ENCODE data around the gene EMC8. TPM values are rescaled to one million over a fixed set of nuclear protein-coding genes. Genes with fewer than 3 reads are reported as not detected.
A peak's percentile ranks its signal among the peaks of the same experiment; 100 is the strongest.
"Not testable (repeated sequence)": the region's sequence is repeated elsewhere in the genome, so short reads cannot be mapped to it uniquely, and the experiment has no call there.

EMC8 gene
- total RNA-seq, 1 experiment from 2014 or later, result 24.2 TPM

DNA sequence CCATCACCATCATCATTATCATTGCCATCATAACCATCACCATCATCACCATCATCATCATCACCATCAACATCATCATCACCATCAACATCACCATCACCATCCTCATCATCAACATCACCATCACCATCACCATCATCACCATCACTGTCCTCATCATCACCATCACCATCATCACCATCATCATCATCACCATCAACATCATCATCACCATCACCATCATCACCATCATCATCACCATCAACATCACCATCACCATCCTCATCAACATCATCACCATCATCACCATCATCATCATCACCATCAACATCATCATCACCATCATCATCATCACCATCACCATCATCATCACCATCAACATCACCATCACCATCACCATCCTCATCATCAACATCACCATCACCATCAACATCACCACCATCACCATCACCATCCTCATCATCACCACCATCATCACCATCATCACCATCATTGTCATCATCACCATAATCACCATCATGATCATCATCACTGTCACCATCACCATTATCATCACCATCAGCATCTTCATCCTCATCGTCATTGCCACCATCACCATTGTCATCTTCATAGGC lies 24.1 kb upstream of the EMC8 start:
- no peak overlapping the region for H3K9ac ChIP-seq (ENCODE audit: low read length)
- no peaks in the 10 kb centered on the region for H4K20me1 ChIP-seq (ENCODE audit: insufficient read depth, low read depth, low read length)
- no peak overlapping the region for H3K4me2 ChIP-seq (ENCODE audit: low read depth, low read length, poor library complexity, severe bottlenecking)
- no peaks in the 10 kb centered on the region for H3K79me2 ChIP-seq (ENCODE audit: low read length)
- no peaks in the 10 kb centered on the region for H3K9me3 ChIP-seq (ENCODE audit: low read length)
- H3K27me3 ChIP-seq (ENCODE audit: low read length), result no peaks in the 10 kb centered on the region
- no peak for DNase-seq
- H3K4me3 ChIP-seq (ENCODE audit: low read length), result no peak overlapping the region
- peaks cover 14% of the 10 kb centered on the region for H3K4me1 ChIP-seq (ENCODE audit: low read length)
- H3K9me2 ChIP-seq (replicated peaks; ENCODE audit: insufficient read depth, low read length), result no peaks in the 10 kb centered on the region
- H2AFZ ChIP-seq (ENCODE audit: low read length), result no peak overlapping the region
- no peak overlapping the region for H3K27ac ChIP-seq (ENCODE audit: low read length)
- H3K36me3 ChIP-seq (ENCODE audit: insufficient read depth, low read length), result no peaks in the 10 kb centered on the region

DNA sequence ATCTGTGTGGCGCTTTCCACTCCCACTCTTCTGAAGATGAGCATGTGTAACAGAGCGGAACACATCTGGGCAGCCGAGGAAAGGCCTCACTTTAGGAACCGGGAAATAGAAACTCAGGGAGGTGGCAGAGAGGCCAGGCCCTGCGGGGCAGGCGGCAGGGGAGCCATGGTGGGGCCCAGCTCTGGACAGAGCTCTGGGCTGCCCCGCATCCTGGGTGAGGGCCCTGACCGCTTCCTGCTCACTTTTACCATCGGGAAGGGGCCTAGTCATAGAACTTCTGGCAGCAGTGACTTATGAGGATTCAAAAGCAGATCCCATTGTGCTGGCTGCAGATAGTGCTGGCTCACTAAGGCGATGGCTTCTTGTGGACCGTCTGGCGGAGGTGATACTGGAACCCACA lies 22.8 kb upstream of the EMC8 start:
- Histone ChIP-seq H2AFZ (ENCODE audit: low read length) (no peak overlapping the region), H3K79me2 (ENCODE audit: low read length) (no peaks in the 10 kb centered on the region), H3K4me1 (ENCODE audit: low read length) (peaks cover 14% of the 10 kb centered on the region), H3K9me3 (ENCODE audit: low read length) (no peaks in the 10 kb centered on the region), H3K4me2 (ENCODE audit: low read depth, low read length, poor library complexity, severe bottlenecking) (peak overlapping the region; percentile 16), H3K4me3 (ENCODE audit: low read length) (no peak overlapping the region), H3K9ac (ENCODE audit: low read length) (no peak overlapping the region), H3K27ac (ENCODE audit: low read length) (no peak overlapping the region), H4K20me1 (ENCODE audit: insufficient read depth, low read depth, low read length) (no peaks in the 10 kb centered on the region), H3K36me3 (ENCODE audit: insufficient read depth, low read length) (no peaks in the 10 kb centered on the region), H3K9me2 (replicated peaks; ENCODE audit: insufficient read depth, low read length) (no peaks in the 10 kb centered on the region), H3K27me3 (ENCODE audit: low read length) (no peaks in the 10 kb centered on the region)
- DNase-seq, result no peak

DNA sequence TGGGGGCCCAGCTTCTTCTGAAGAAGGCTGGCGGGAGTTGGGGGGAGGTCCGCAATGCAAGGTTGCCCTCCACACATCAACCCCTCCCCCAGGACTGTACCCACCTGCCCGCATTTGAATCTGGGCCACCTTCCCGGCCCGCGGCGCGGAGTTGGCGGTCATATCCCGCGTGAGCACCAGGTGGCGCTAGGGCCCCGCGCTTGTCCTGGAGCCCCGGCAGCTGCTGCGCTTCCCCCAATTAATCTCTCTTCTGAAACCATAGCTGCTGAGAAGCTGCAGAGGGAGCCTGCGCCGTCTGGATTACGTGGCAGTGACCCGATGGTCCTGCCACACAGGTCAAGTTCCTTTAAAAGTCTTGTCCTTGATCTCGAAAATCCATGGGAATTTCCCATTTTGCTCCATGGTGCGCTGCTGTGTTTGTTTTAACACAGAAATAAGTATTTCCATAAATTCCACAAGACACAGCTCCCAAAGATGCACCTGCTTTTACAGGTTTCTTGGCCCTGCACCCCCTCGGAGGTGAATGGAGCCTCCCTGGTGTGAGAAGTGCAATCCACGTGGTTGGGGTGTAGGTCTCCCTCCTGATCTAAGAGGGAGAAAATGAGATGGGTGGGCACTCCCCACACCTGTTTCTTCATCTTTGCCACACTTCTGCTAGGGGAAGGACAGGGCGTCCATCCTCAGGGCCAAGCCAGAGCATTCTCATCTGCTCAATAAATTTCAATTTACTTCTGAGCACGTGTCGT lies 22.2 kb upstream of the EMC8 start:
- no peaks in the 10 kb centered on the region for H4K20me1 ChIP-seq (ENCODE audit: insufficient read depth, low read depth, low read length)
- H3K9me2 ChIP-seq (replicated peaks; ENCODE audit: insufficient read depth, low read length), result no peaks in the 10 kb centered on the region
- DNase-seq, result peak; percentile 92
- H2AFZ ChIP-seq (ENCODE audit: low read length), result no peak overlapping the region
- H3K4me1 ChIP-seq (ENCODE audit: low read length), result peaks cover 14% of the 10 kb centered on the region
- no peaks in the 10 kb centered on the region for H3K9me3 ChIP-seq (ENCODE audit: low read length)
- no peaks in the 10 kb centered on the region for H3K36me3 ChIP-seq (ENCODE audit: insufficient read depth, low read length)
- H3K4me3 ChIP-seq (ENCODE audit: low read length), result no peak overlapping the region
- H3K79me2 ChIP-seq (ENCODE audit: low read length), result no peaks in the 10 kb centered on the region
- H3K27me3 ChIP-seq (ENCODE audit: low read length), result no peaks in the 10 kb centered on the region
- H3K27ac ChIP-seq (ENCODE audit: low read length), result no peak overlapping the region
- H3K9ac ChIP-seq (ENCODE audit: low read length), result no peak overlapping the region
- peak overlapping the region; percentile 16 for H3K4me2 ChIP-seq (ENCODE audit: low read depth, low read length, poor library complexity, severe bottlenecking)

DNA sequence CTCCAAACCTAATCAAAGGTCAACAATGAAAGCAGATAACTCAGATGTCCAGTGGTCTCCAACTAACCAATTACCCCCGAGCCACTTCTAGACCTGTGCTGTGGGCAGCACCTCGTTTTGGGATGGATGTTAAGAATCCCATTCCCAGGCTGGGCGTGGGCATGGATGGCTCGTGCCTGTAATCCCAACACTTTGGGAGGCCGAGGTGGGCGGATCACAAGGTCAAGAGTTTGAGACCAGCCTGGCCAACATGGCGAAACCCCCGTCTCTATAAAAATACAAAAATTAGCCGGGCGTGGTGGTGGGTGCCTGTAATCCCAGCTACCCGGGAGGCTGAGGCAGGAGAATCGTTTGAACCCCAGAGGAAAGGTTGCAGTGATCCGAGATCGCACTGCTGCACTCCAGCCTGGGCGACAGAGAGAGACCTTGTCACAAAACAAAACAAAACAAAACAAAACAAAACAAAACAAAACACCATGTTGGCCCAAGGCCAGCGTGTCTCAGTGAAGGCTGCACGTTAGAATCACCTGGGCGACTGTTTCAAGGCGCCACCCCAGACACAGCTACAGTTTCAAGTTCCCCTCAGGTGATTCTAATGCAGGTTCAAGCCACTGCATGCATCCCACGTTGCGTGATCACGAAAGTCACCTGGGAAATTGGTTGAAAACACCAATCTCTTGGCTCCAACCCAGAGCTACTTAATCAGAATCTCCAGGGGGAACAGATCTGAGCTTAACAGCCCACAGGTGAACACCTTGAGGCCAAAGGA lies 21.4 kb upstream of the EMC8 start:
- Histone ChIP-seq H3K36me3 (ENCODE audit: insufficient read depth, low read length) (no peaks in the 10 kb centered on the region), H3K79me2 (ENCODE audit: low read length) (no peaks in the 10 kb centered on the region), H3K4me2 (ENCODE audit: low read depth, low read length, poor library complexity, severe bottlenecking) (no peak overlapping the region), H3K27me3 (ENCODE audit: low read length) (no peaks in the 10 kb centered on the region), H3K4me3 (ENCODE audit: low read length) (no peak overlapping the region), H3K4me1 (ENCODE audit: low read length) (peaks cover 14% of the 10 kb centered on the region), H3K9me3 (ENCODE audit: low read length) (no peaks in the 10 kb centered on the region), H4K20me1 (ENCODE audit: insufficient read depth, low read depth, low read length) (no peaks in the 10 kb centered on the region), H3K27ac (ENCODE audit: low read length) (no peak overlapping the region), H2AFZ (ENCODE audit: low read length) (no peak overlapping the region), H3K9ac (ENCODE audit: low read length) (no peak overlapping the region), H3K9me2 (replicated peaks; ENCODE audit: insufficient read depth, low read length) (no peaks in the 10 kb centered on the region)
- no peak for DNase-seq

DNA sequence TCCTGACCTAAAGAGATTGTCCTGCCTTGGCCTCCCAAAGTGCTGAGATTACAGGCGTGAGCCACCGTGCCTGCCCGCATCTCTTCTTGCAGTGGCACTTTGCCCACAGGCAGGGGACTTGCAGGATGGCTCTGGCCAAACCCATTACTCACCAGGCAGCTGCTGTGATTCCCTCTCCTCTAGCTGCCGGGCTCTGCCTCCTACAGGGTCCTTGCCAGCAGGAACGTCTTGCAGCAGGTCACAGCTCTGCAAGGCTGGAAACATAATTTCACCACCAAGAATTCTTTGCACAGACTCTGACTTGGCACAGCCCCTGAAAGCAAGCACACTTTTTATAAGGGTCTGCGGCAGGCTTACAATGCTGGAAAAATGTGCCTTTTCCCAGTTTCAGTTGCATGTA lies 20.4 kb upstream of the EMC8 start:
- H3K4me3 ChIP-seq (ENCODE audit: low read length), result no peak overlapping the region
- H3K9me2 ChIP-seq (replicated peaks; ENCODE audit: insufficient read depth, low read length), result no peaks in the 10 kb centered on the region
- H2AFZ ChIP-seq (ENCODE audit: low read length), result no peak overlapping the region
- no peak overlapping the region for H3K9ac ChIP-seq (ENCODE audit: low read length)
- no peaks in the 10 kb centered on the region for H3K36me3 ChIP-seq (ENCODE audit: insufficient read depth, low read length)
- no peaks in the 10 kb centered on the region for H3K79me2 ChIP-seq (ENCODE audit: low read length)
- no peak overlapping the region for H3K4me2 ChIP-seq (ENCODE audit: low read depth, low read length, poor library complexity, severe bottlenecking)
- H3K4me1 ChIP-seq (ENCODE audit: low read length), result peaks cover 14% of the 10 kb centered on the region
- no peak overlapping the region for H3K27ac ChIP-seq (ENCODE audit: low read length)
- H3K27me3 ChIP-seq (ENCODE audit: low read length), result no peaks in the 10 kb centered on the region
- no peaks in the 10 kb centered on the region for H3K9me3 ChIP-seq (ENCODE audit: low read length)
- DNase-seq, result no peak
- H4K20me1 ChIP-seq (ENCODE audit: insufficient read depth, low read depth, low read length), result no peaks in the 10 kb centered on the region

DNA sequence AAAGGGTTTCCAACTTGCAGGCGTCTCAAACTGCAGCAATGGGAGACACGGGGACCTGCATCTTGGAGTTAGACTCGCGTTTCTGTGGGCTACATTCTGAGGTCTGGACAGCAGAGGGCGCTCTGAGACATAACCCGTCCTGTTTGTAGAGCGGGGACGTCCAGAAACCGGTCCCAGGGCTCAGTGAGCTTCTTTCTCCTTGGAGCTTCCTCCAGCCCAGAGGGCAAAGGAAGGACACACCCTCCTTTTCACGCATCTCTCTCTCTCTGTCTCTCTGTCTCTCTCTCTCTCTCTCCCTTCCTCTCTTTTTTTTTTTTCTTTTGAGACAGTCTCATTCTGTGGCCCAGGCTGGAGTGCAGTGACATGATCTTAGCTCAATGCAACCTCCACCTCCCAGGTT lies 19.9 kb upstream of the EMC8 start:
- DNase-seq, result peak; percentile 95
- Histone ChIP-seq H3K79me2 (ENCODE audit: low read length) (no peaks in the 10 kb centered on the region), H4K20me1 (ENCODE audit: insufficient read depth, low read depth, low read length) (no peaks in the 10 kb centered on the region), H3K4me3 (ENCODE audit: low read length) (no peak overlapping the region), H3K27ac (ENCODE audit: low read length) (no peak overlapping the region), H3K4me1 (ENCODE audit: low read length) (peaks cover 14% of the 10 kb centered on the region), H3K27me3 (ENCODE audit: low read length) (no peaks in the 10 kb centered on the region), H3K9me2 (replicated peaks; ENCODE audit: insufficient read depth, low read length) (no peaks in the 10 kb centered on the region), H3K4me2 (ENCODE audit: low read depth, low read length, poor library complexity, severe bottlenecking) (no peak overlapping the region), H3K9ac (ENCODE audit: low read length) (no peak overlapping the region), H3K36me3 (ENCODE audit: insufficient read depth, low read length) (no peaks in the 10 kb centered on the region), H3K9me3 (ENCODE audit: low read length) (no peaks in the 10 kb centered on the region), H2AFZ (ENCODE audit: low read length) (no peak overlapping the region)

DNA sequence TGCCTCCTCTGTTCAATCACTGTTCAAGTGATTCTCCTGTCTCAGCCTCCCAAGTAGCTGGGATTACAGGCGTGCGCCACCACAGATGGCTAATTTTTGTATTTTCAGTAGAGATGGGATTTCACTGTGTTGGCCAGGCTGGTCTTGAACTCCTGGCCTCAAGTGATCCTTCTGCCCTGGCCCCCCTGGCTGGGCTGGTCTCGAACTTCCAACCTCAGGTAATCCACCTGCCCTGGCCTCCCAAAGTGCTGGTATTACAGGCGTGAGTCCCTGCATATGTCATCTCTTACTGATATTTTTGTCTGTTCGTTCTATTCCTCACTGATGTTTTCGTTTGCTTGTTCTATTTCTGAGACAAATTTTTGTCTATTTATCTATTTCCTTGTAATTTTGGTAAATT lies 17.9 kb upstream of the EMC8 start:
- not testable (repeated sequence) for H3K27ac ChIP-seq (ENCODE audit: low read length); H4K20me1 ChIP-seq (ENCODE audit: insufficient read depth, low read depth, low read length); H3K4me2 ChIP-seq (ENCODE audit: low read depth, low read length, poor library complexity, severe bottlenecking); H2AFZ ChIP-seq (ENCODE audit: low read length); H3K9me2 ChIP-seq (replicated peaks; ENCODE audit: insufficient read depth, low read length); H3K9me3 ChIP-seq (ENCODE audit: low read length); H3K9ac ChIP-seq (ENCODE audit: low read length); H3K4me3 ChIP-seq (ENCODE audit: low read length); H3K27me3 ChIP-seq (ENCODE audit: low read length); H3K36me3 ChIP-seq (ENCODE audit: insufficient read depth, low read length); DNase-seq; H3K79me2 ChIP-seq (ENCODE audit: low read length)
- peaks cover 10% of the 10 kb centered on the region for H3K4me1 ChIP-seq (ENCODE audit: low read length)

DNA sequence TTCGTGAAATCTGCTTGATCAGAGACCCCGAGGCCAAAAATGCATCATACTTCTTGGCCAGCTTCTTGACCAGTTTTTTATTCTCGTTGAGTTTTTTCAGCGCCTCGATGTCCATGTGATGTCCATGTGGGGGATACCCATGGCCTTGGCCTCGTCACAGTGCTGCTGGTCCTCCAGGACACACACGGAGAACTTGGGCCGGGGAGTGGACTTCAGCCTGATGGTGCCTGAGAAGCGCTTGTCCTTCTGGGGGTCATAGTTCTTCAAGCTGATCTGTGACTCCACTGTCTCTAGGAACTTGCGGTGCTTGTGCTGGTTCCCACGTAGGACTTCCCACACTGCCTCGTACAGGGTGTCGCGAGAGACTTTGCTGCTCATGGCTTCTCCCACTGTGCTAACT lies 16.8 kb upstream of the EMC8 start:
- Histone ChIP-seq H3K79me2 (ENCODE audit: low read length) (no peaks in the 10 kb centered on the region), H3K9ac (ENCODE audit: low read length) (no peak overlapping the region), H3K9me3 (ENCODE audit: low read length) (no peaks in the 10 kb centered on the region), H3K4me2 (ENCODE audit: low read depth, low read length, poor library complexity, severe bottlenecking) (no peak overlapping the region), H3K27me3 (ENCODE audit: low read length) (no peaks in the 10 kb centered on the region), H4K20me1 (ENCODE audit: insufficient read depth, low read depth, low read length) (no peaks in the 10 kb centered on the region), H3K4me1 (ENCODE audit: low read length) (0 out of 2 replicates have a peak, but pooled peaks cover 1% of the 10 kb centered on the region), H3K9me2 (replicated peaks; ENCODE audit: insufficient read depth, low read length) (no peaks in the 10 kb centered on the region), H3K4me3 (ENCODE audit: low read length) (no peak overlapping the region), H3K36me3 (ENCODE audit: insufficient read depth, low read length) (no peaks in the 10 kb centered on the region), H2AFZ (ENCODE audit: low read length) (no peak overlapping the region), H3K27ac (ENCODE audit: low read length) (no peak overlapping the region)
- DNase-seq, result no peak

All from Karpas-422 (cell line).